Stimulated activated CD4-positive, alpha-beta T cell treated with anti-CD3 and anti-CD28 coated beads, Interleukin-1b, Interleukin-23, amount 100 ng/mL, for 1 hour (primary cell): ENCODE measurements around the gene TSN.

Experiments used
- DNase-seq, 2 donors: peaks; one replicate each; pipeline ENCODE4 v3.0.0-alpha.2; 2020; ENCODE audit warnings: low read depth in 2 of 2

TSN gene

GRCh38 chr2:121746071-121746578 is 9.3 kb upstream of the TSN start:
- no peak for DNase-seq

GRCh38 chr2:121748202-121748601 is 7.2 kb upstream of the TSN start:
- no peak for DNase-seq

- DNase-seq: no peak
Observed at GRCh38 chr2:121754851-121755236, 607 bp upstream of the TSN start.

GRCh38 chr2:121764681-121765228 is 9.3 kb downstream of the TSN start:
- no peak for DNase-seq

GRCh38 chr2:121766624-121767023 is 11.2 kb downstream of the TSN start:
- DNase-seq: no peak

- DNase-seq: no peak
Observed at GRCh38 chr2:121768143-121768755, 12.8 kb downstream of the TSN start.

- DNase-seq: no peak
Observed at GRCh38 chr2:121771976-121772742, 16.7 kb downstream of the TSN start.

- no peak for DNase-seq
Observed at GRCh38 chr2:121774235-121774634, 18.8 kb downstream of the TSN start.

GRCh38 chr2:121776361-121776760 is 20.9 kb downstream of the TSN start:
- DNase-seq: no peak

GRCh38 chr2:121776885-121777698 is 21.6 kb downstream of the TSN start:
- DNase-seq: no peak

- DNase-seq: no peak
Observed at GRCh38 chr2:121777699-121778058, 22.2 kb downstream of the TSN start.

GRCh38 chr2:121778741-121779487 is 23.5 kb downstream of the TSN start:
- no peak for DNase-seq

GRCh38 chr2:121783180-121783579 is 27.7 kb downstream of the TSN start:
- no peak for DNase-seq

GRCh38 chr2:121788685-121789084 is 33.2 kb downstream of the TSN start:
- DNase-seq: no peak

GRCh38 chr2:121790276-121790956 is 35.0 kb downstream of the TSN start:
- no peak for DNase-seq

GRCh38 chr2:121791290-121791689 is 35.8 kb downstream of the TSN start:
- no peak for DNase-seq

- DNase-seq: no peak
Observed at GRCh38 chr2:121791801-121792221, 36.4 kb downstream of the TSN start.

- no peak for DNase-seq
Observed at GRCh38 chr2:121793816-121794215, 38.4 kb downstream of the TSN start.

GRCh38 chr2:121794233-121794632 is 38.8 kb downstream of the TSN start:
- no peak for DNase-seq

- no peak for DNase-seq
Observed at GRCh38 chr2:121796239-121796638, 40.8 kb downstream of the TSN start.

- DNase-seq: no peak
Observed at GRCh38 chr2:121798617-121799016, 43.2 kb downstream of the TSN start.
